ENCODE measurements around the gene KCNQ1OT1.

Gene KCNQ1OT1

DNA sequence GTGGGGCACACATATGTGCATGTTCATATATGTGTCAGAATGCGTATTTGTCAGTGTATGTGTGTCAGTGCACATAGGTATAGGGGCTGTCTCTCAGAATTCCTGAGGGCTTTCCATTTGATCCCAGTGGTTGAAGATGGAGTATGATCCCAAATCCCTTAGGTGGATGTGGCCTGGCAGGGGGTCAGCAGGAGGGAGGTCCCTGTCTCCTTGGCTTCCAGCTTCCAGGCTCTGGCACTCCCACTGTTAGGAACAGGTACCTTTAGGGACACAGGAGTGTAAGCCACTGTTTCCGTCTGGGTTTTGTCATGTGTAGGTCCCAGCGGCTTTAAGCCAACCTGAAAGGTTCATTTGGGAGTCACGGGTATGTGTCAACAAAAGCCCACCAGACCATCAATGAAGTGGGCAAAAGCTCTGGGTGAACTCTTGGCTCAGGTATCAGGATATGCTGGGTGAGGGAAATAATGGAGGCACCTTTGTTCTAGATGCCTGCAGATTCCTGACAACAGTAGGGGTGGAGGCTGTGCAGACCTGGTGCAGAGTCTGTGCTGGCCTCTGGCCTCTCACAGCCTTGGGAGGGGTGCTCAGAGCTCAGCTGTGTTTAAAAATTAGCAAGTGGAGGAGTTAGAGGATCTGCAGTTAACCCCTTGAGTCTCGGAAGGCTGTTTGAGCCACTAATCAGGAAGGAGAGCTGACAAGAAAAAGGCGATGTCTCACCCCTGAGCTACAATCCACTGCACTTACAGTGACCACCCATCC is 9.0 kb downstream of the KCNQ1OT1 start:
- no peak for DNase-seq (ENCODE audit: low read depth)
- H3K4me3 ChIP-seq (ENCODE audit: low read depth, low read length) = no peak overlapping the region
- TF ChIP-seq, protein P1, sequence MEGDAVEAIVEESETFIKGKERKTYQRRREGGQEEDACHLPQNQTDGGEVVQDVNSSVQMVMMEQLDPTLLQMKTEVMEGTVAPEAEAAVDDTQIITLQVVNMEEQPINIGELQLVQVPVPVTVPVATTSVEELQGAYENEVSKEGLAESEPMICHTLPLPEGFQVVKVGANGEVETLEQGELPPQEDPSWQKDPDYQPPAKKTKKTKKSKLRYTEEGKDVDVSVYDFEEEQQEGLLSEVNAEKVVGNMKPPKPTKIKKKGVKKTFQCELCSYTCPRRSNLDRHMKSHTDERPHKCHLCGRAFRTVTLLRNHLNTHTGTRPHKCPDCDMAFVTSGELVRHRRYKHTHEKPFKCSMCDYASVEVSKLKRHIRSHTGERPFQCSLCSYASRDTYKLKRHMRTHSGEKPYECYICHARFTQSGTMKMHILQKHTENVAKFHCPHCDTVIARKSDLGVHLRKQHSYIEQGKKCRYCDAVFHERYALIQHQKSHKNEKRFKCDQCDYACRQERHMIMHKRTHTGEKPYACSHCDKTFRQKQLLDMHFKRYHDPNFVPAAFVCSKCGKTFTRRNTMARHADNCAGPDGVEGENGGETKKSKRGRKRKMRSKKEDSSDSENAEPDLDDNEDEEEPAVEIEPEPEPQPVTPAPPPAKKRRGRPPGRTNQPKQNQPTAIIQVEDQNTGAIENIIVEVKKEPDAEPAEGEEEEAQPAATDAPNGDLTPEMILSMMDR (conservative IDR thresholded peaks at IDR 0.05; ENCODE audit: low read depth, low read length) = no peak

DNA sequence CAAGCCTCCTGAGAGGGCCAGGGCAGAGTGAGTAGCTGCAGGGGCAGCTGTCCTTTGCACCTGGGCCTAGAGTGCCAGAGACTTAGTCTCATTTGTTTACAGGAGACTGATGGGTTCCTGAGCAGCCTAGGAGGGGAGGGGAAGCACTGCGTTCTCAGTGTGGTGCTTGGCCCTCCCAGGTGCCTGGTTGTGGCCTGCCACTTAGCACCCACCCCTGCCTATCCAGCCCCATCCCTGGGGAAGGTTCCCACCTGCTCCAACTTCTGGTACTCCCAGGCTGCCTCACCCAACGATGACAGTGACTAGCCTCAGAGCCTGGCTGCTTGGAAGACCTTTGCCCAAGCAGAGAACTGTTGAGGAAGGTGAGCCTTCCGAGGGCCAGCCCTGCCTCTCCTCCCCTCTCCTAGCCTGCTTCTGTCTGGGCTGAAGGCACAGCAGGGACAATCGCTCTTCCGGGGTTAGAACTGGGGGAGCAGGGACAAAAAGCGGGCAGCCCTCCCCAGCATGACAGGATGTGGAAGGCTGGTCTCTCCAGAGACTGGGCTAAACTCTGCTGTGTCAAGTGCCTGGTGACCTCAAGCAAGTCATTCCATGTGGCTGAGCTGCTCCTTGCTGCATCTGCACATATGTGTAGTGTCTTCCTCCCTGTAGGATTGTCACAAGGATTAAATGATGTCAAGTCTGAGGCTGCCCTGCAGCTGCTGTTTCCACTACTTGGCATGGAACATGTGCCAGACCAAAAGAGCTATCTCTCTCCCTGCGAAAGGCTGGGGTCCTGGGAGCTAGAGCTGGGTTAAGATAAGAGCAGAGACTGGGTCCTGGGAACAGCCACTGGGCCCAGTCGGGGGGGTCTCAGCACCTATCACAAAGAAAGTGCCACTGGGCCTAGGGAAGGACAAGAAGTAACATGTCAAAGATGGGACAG is 9.9 kb downstream of the KCNQ1OT1 start:
- TF ChIP-seq, protein P1 (conservative IDR thresholded peaks at IDR 0.05; ENCODE audit: low read depth, low read length) = no peak
- no peak for DNase-seq (ENCODE audit: low read depth)
- H3K4me3 ChIP-seq (ENCODE audit: low read depth, low read length) = no peak overlapping the region

DNA sequence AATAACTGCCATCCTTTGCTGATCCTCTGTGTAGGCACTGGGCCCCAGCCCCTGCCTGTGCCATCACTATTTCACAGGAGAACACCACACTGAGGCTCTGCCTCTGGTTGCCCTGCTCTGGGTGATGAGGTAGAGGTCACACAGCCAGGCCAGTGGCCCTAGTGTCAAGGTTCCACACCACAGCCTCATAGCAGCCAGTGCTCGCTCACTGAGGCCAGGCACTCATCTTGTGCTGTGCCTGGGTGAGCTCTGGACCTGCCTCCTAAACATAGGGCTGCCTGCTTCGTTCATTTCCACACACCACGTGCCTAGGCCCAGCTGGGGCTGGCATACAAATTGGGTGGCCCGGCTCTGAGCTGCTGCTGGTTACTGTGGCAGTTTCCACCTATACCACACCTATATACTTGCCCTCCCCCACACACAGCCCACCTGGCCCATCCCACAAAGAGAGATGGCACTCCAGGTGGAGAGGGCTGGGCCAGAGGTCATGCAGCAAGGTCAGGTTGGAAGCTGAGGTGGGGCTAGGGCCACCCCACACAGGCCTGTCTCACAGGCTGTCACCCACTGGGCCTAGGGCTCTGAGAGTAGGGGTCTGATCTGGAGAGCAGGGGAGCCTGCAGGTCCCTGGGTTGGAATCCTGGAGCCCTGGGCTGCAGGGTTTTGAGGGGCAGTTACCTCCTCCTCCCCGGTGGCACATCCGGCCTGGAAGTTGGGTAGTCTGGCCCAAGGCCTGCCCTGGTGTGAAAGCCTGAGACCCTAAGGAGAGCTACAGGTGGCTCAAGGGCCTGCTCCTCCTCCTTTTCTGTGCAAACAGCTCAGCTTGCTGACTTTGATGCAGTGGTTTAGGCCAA is 11.2 kb downstream of the KCNQ1OT1 start:
- TF ChIP-seq, protein P1 (conservative IDR thresholded peaks at IDR 0.05; ENCODE audit: low read depth, low read length) = no peak
- no peak for DNase-seq (ENCODE audit: low read depth)
- H3K4me3 ChIP-seq (ENCODE audit: low read depth, low read length) = no peak overlapping the region

DNA sequence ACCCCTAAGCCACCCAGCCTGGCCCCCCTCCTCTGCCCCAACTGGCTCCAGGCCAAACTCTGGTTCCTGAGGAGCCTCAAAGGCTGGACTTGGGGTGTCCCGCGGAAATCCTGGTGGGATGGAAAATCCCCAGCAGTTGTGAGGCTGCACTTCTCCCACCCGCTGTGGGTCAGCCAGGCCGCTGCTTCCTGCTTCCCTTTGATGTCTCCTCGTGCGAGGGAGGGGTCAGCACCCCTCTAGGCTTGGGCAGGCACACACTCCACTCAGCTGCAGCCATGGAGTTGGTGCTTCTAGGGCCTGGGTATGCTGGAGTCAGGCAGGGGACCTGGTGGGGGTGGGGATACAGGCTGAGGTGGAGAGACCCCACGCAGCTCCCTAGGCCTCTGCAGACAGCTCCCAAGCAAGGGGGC is 12.0 kb downstream of the KCNQ1OT1 start:
- no peak for DNase-seq (ENCODE audit: low read depth)
- TF ChIP-seq, protein P1 (conservative IDR thresholded peaks at IDR 0.05; ENCODE audit: low read depth, low read length) = no peak
- no peak overlapping the region for H3K4me3 ChIP-seq (ENCODE audit: low read depth, low read length)

DNA sequence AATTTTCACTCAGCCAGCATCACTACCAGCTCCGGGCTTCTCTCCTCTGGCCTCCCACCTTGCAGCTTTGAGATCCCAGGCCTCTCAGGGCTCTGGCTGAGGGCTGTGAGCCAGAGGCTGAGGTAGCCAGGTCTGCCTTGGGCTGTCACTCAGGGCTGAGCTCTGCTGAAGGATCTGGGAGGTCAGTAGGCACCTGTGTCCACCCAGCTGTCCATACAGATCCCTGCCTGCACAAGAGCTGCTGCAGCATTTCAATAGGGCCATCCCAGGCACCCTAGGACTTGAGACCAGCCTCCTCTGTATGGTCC is 12.6 kb downstream of the KCNQ1OT1 start:
- no peak for DNase-seq (ENCODE audit: low read depth)
- no peak overlapping the region for H3K4me3 ChIP-seq (ENCODE audit: low read depth, low read length)
- TF ChIP-seq, protein P1 (conservative IDR thresholded peaks at IDR 0.05; ENCODE audit: low read depth, low read length) = no peak

DNA sequence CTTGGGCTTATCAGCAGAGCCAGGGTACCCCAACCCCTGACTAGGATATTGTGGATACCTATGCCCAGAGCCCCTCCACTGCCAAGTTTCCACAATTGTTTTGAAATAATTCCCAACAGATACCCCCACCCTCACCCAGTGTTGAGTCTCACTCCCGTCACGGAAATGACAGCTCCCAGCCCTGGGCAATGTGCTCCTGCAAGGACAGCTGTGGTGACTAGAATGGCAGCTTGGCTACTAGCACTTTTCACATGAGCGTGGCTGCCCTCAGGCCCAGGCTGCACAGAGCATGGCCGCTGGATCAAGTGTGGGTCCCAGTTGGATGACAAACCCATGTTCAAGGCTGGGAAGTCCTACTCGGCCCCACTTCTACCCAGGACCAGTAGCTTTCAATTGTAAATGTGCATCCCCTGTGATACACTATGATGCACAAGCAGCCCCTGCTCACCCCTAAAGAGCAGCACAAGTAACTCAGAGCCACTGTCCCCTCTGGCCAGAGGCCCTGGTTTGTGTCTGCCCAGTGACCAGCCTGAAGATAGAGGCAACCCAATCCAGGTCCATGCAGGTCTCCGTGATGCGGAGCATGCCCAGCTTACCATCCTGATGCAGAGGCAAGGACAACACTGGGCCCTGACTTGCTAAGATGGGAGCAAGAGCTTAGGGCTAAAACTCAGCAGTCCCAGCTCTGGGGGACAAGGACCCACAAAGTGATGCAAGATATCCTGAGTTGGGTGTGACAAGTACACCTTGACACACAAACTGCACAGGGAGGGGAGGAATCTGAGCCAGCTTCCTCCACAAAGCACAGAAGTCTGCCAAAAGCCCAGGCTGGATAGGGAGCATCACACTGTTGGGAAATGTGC is 13.2 kb downstream of the KCNQ1OT1 start:
- TF ChIP-seq, protein P1 (conservative IDR thresholded peaks at IDR 0.05; ENCODE audit: low read depth, low read length) = no peak
- no peak for DNase-seq (ENCODE audit: low read depth)
- no peak overlapping the region for H3K4me3 ChIP-seq (ENCODE audit: low read depth, low read length)
